Rectal smooth muscle tissue (tissue), 1 donor: Measurements from ENCODE around the gene VRTN.
"Not testable (repeated sequence)": the region's sequence is repeated elsewhere in the genome, so short reads cannot be mapped to it uniquely, and the experiment has no call there.

ENCODE experiments used
- H3K27ac ChIP-seq: one replicate; pipeline ENCODE4 v1.7.0; 2013; ENCODE audit warnings: low read depth, low read length, inconsistent platforms
- H3K27me3 ChIP-seq: one replicate; pipeline ENCODE4 v1.7.0; 2013; ENCODE audit warnings: low read length; ENCODE audit not compliant: control insufficient read depth, insufficient read depth
- H3K36me3 ChIP-seq: one replicate; pipeline ENCODE4 v1.7.0; 2013; ENCODE audit warnings: low read length; ENCODE audit not compliant: control insufficient read depth, insufficient read depth
- H3K4me1 ChIP-seq: one replicate; pipeline ENCODE4 v1.7.0; 2013; ENCODE audit warnings: low read length; ENCODE audit not compliant: control insufficient read depth, insufficient read depth
- H3K4me3 ChIP-seq: one replicate; pipeline ENCODE4 v1.7.0; 2013; ENCODE audit warnings: low read length
- H3K9ac ChIP-seq: one replicate; pipeline ENCODE4 v1.7.0; 2013; ENCODE audit warnings: low read length

Gene VRTN

GRCh38 chr14:74382231-74382630 lies 34.0 kb downstream of the VRTN start:
- no peaks in the 10 kb centered on the region for H3K36me3 ChIP-seq
- no peak overlapping the region for H3K9ac ChIP-seq
- no peak overlapping the region for H3K27ac ChIP-seq
- H3K4me1 ChIP-seq: no peaks in the 10 kb centered on the region
- no peaks in the 10 kb centered on the region for H3K27me3 ChIP-seq
- no peak overlapping the region for H3K4me3 ChIP-seq

GRCh38 chr14:74389980-74390379 lies 41.7 kb downstream of the VRTN start:
- Histone ChIP-seq H3K27ac (no peak overlapping the region), H3K27me3 (no peaks in the 10 kb centered on the region), H3K9ac (no peak overlapping the region), H3K36me3 (no peaks in the 10 kb centered on the region), H3K4me1 (no peaks in the 10 kb centered on the region), H3K4me3 (no peak overlapping the region)

- not testable (repeated sequence) for H3K27ac ChIP-seq, H3K4me1 ChIP-seq, H3K36me3 ChIP-seq, H3K9ac ChIP-seq, H3K4me3 ChIP-seq, H3K27me3 ChIP-seq
Observed at GRCh38 chr14:74390505-74390904, 42.2 kb downstream of the VRTN start.

GRCh38 chr14:74391479-74391878 lies 43.2 kb downstream of the VRTN start:
- Histone ChIP-seq H3K27me3 (no peaks in the 10 kb centered on the region), H3K9ac (no peak overlapping the region), H3K36me3 (no peaks in the 10 kb centered on the region), H3K27ac (no peak overlapping the region), H3K4me1 (no peaks in the 10 kb centered on the region), H3K4me3 (no peak overlapping the region)

GRCh38 chr14:74392616-74393570 lies 44.6 kb downstream of the VRTN start:
- H3K4me1 ChIP-seq: no peaks in the 10 kb centered on the region
- no peak overlapping the region for H3K4me3 ChIP-seq
- no peak overlapping the region for H3K9ac ChIP-seq
- no peaks in the 10 kb centered on the region for H3K36me3 ChIP-seq
- no peaks in the 10 kb centered on the region for H3K27me3 ChIP-seq
- no peak overlapping the region for H3K27ac ChIP-seq

GRCh38 chr14:74394549-74394948 lies 46.3 kb downstream of the VRTN start:
- Histone ChIP-seq H3K4me3 (no peak overlapping the region), H3K27me3 (no peaks in the 10 kb centered on the region), H3K36me3 (no peaks in the 10 kb centered on the region), H3K27ac (no peak overlapping the region), H3K9ac (no peak overlapping the region), H3K4me1 (no peaks in the 10 kb centered on the region)

- Histone ChIP-seq H3K27ac (no peak overlapping the region), H3K4me1 (no peaks in the 10 kb centered on the region), H3K36me3 (no peaks in the 10 kb centered on the region), H3K4me3 (no peak overlapping the region), H3K9ac (no peak overlapping the region), H3K27me3 (no peaks in the 10 kb centered on the region)
Observed at GRCh38 chr14:74395094-74395493, 46.8 kb downstream of the VRTN start.

- Histone ChIP-seq H3K36me3 (no peaks in the 10 kb centered on the region), H3K27me3 (no peaks in the 10 kb centered on the region), H3K4me3 (no peak overlapping the region), H3K27ac (no peak overlapping the region), H3K9ac (no peak overlapping the region), H3K4me1 (no peaks in the 10 kb centered on the region)
Observed at GRCh38 chr14:74400031-74400685, 51.9 kb downstream of the VRTN start.

- Histone ChIP-seq H3K4me3 (no peak overlapping the region), H3K27me3 (no peaks in the 10 kb centered on the region), H3K36me3 (no peaks in the 10 kb centered on the region), H3K27ac (no peak overlapping the region), H3K9ac (no peak overlapping the region), H3K4me1 (no peaks in the 10 kb centered on the region)
Observed at GRCh38 chr14:74400919-74401503, 52.7 kb downstream of the VRTN start.

- Histone ChIP-seq H3K27me3 (no peaks in the 10 kb centered on the region), H3K36me3 (no peaks in the 10 kb centered on the region), H3K4me1 (no peaks in the 10 kb centered on the region), H3K27ac (no peak overlapping the region), H3K4me3 (no peak overlapping the region), H3K9ac (no peak overlapping the region)
Observed at GRCh38 chr14:74401504-74402241, 53.4 kb downstream of the VRTN start.

GRCh38 chr14:74402401-74403251 lies 54.4 kb downstream of the VRTN start:
- Histone ChIP-seq H3K27ac (no peak overlapping the region), H3K36me3 (no peaks in the 10 kb centered on the region)

More at GRCh38 chr14:74402401-74403251, 54.4 kb downstream of the VRTN start:
- H3K9ac ChIP-seq: no peak overlapping the region
- H3K4me1 ChIP-seq: no peaks in the 10 kb centered on the region
- H3K27me3 ChIP-seq: no peaks in the 10 kb centered on the region
- H3K4me3 ChIP-seq: no peak overlapping the region
